Central memory CD8-positive, alpha-beta T cell (primary cell): Measurements from ENCODE around the gene CLIP2.
A peak's percentile ranks its signal among the peaks of the same experiment; 100 is the strongest.
"Not testable (repeated sequence)": the region's sequence is repeated elsewhere in the genome, so short reads cannot be mapped to it uniquely, and the experiment has no call there.

Source experiments
- ATAC-seq: fragments of 150-1000 bp; cut with Tn5 transposase; replicated peaks from 2 replicates; pipeline ENCODE4 v1.10.0; 2022; ENCODE audit warnings: mild to moderate bottlenecking, moderate FRiP score, moderate number of reproducible peaks; ENCODE audit not compliant: poor library complexity, severe bottlenecking; ENCODE audit errors: extremely low read depth
- DNase-seq, 2 donors: peaks; one replicate each; pipeline ENCODE4 v3.0.0; 2021; ENCODE audit warnings: low spot score in 2 of 2
- H3K27ac Mint-ChIP-seq: one replicate; pipeline ENCODE4 v1.8.0; 2022; ENCODE audit warnings: low read depth, mild to moderate bottlenecking, moderate library complexity, mixed read lengths
- H3K27me3 Mint-ChIP-seq: one replicate; pipeline ENCODE4 v1.8.0; 2022; ENCODE audit warnings: mixed read lengths
- H3K36me3 Mint-ChIP-seq: one replicate; pipeline ENCODE4 v1.8.0; 2022; ENCODE audit warnings: mild to moderate bottlenecking, moderate library complexity, mixed read lengths; ENCODE audit not compliant: insufficient read depth
- H3K4me1 Mint-ChIP-seq: one replicate; pipeline ENCODE4 v1.8.0; 2022; ENCODE audit warnings: mixed read lengths
- H3K4me3 Mint-ChIP-seq: one replicate; pipeline ENCODE4 v1.8.0; 2022; ENCODE audit warnings: mild to moderate bottlenecking, moderate library complexity, mixed read lengths
- H3K9me3 Mint-ChIP-seq: one replicate; pipeline ENCODE4 v1.8.0; 2022; ENCODE audit warnings: mixed read lengths

Gene CLIP2

GRCh38 chr7:74412603-74413002 is 123.4 kb downstream of the CLIP2 start:
- H3K9me3 Mint-ChIP-seq = no peaks in the 10 kb centered on the region
- no peaks in the 10 kb centered on the region for H3K4me1 Mint-ChIP-seq
- no peaks in the 10 kb centered on the region for H3K27me3 Mint-ChIP-seq
- H3K4me3 Mint-ChIP-seq = no peak overlapping the region
- ATAC-seq (no peak), DNase-seq (no peak)
- peaks cover 2% of the 10 kb centered on the region for H3K36me3 Mint-ChIP-seq
- no peak overlapping the region for H3K27ac Mint-ChIP-seq

- not testable (repeated sequence) for H3K36me3 Mint-ChIP-seq, H3K9me3 Mint-ChIP-seq, H3K27ac Mint-ChIP-seq, H3K4me1 Mint-ChIP-seq, DNase-seq, H3K27me3 Mint-ChIP-seq, ATAC-seq, H3K4me3 Mint-ChIP-seq
Measured at GRCh38 chr7:74414595-74415333, 125.6 kb downstream of the CLIP2 start.

GRCh38 chr7:74417419-74417971 is 128.3 kb downstream of the CLIP2 start:
- ATAC-seq = no peak
- Mint-ChIP-seq H3K27ac (no peak overlapping the region), H3K9me3 (no peaks in the 10 kb centered on the region)

DNA sequence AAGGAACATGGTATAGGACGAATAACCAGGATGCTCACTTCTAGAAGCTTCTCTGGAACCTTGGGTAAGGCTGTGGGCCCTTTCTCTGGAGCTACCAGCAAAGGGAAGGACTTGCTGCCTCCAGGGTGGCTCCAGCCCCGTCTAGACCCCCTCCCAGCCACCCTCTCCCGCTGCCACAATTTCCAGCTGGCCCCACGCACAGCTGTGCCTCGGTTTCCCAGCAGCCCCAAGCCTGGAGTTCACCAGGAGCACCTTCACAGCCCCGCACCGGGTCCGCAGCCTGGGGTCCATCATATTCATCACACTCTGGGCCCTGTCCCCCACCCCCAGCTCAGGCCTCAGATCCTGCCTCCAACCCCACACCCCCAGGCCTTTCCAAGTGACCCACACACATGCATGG is 128.9 kb downstream of the CLIP2 start:
- no peak overlapping the region for H3K27ac Mint-ChIP-seq
- H3K36me3 Mint-ChIP-seq = no peaks in the 10 kb centered on the region
- H3K27me3 Mint-ChIP-seq = no peaks in the 10 kb centered on the region
- no peaks in the 10 kb centered on the region for H3K9me3 Mint-ChIP-seq
- H3K4me1 Mint-ChIP-seq = peaks cover 5% of the 10 kb centered on the region
- DNase-seq = no peak
- no peak overlapping the region for H3K4me3 Mint-ChIP-seq
- no peak for ATAC-seq

More at GRCh38 chr7:74417419-74417971, 128.3 kb downstream of the CLIP2 start:
- DNase-seq = peak in 1 of 2 donors; percentile 41
- H3K27me3 Mint-ChIP-seq = no peaks in the 10 kb centered on the region
- H3K4me1 Mint-ChIP-seq = peaks cover 5% of the 10 kb centered on the region
- no peak overlapping the region for H3K4me3 Mint-ChIP-seq
- no peaks in the 10 kb centered on the region for H3K36me3 Mint-ChIP-seq

GRCh38 chr7:74418538-74418937 is 129.3 kb downstream of the CLIP2 start:
- peaks cover 5% of the 10 kb centered on the region for H3K4me1 Mint-ChIP-seq
- no peak overlapping the region for H3K4me3 Mint-ChIP-seq
- H3K27ac Mint-ChIP-seq = no peak overlapping the region
- DNase-seq (no peak), ATAC-seq (no peak)
- no peaks in the 10 kb centered on the region for H3K27me3 Mint-ChIP-seq
- H3K9me3 Mint-ChIP-seq = no peaks in the 10 kb centered on the region
- H3K36me3 Mint-ChIP-seq = no peaks in the 10 kb centered on the region

GRCh38 chr7:74419232-74419631 is 130.0 kb downstream of the CLIP2 start:
- not testable (repeated sequence) for DNase-seq, ATAC-seq, H3K27ac Mint-ChIP-seq, H3K36me3 Mint-ChIP-seq, H3K27me3 Mint-ChIP-seq, H3K9me3 Mint-ChIP-seq, H3K4me1 Mint-ChIP-seq, H3K4me3 Mint-ChIP-seq

DNA sequence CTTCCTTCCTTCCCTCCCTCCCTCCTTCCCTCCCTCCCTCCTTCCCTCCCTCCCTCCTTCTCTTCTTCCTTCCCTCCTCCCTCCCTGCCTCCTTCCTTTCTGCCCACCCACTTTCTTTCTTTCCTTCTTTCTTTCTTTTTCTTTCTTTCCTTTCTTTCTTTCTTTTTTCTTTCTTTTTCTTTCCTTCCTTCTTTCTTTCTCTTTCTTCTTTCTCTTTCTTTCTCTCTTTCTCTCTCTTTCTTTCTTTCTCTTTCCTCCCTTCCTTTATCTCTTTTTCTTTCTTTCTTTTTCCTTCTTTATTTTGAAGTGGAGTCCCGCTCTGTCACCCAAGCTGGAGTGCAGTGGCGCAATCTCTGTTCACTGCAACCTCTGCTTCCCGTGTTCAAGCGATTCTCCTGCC is 130.8 kb downstream of the CLIP2 start:
- DNase-seq (no peak), ATAC-seq (no peak)
- Mint-ChIP-seq H3K4me1 (peaks cover 5% of the 10 kb centered on the region), H3K4me3 (no peak overlapping the region), H3K36me3 (no peaks in the 10 kb centered on the region), H3K27ac (no peak overlapping the region), H3K9me3 (no peaks in the 10 kb centered on the region), H3K27me3 (no peaks in the 10 kb centered on the region)

- DNase-seq (no peak), ATAC-seq (no peak)
- H3K27ac Mint-ChIP-seq = no peak overlapping the region
- no peak overlapping the region for H3K4me3 Mint-ChIP-seq
- H3K27me3 Mint-ChIP-seq = no peaks in the 10 kb centered on the region
- H3K36me3 Mint-ChIP-seq = no peaks in the 10 kb centered on the region
- no peaks in the 10 kb centered on the region for H3K9me3 Mint-ChIP-seq
- peaks cover 5% of the 10 kb centered on the region for H3K4me1 Mint-ChIP-seq
Measured at GRCh38 chr7:74424291-74424880, 135.2 kb downstream of the CLIP2 start.

- Mint-ChIP-seq H3K4me1 (no peaks in the 10 kb centered on the region), H3K9me3 (no peaks in the 10 kb centered on the region), H3K36me3 (no peaks in the 10 kb centered on the region), H3K27me3 (no peaks in the 10 kb centered on the region), H3K27ac (no peak overlapping the region), H3K4me3 (no peak overlapping the region)
- no peak for ATAC-seq
- no peak for DNase-seq
Measured at GRCh38 chr7:74428023-74428422, 138.8 kb downstream of the CLIP2 start.

DNA sequence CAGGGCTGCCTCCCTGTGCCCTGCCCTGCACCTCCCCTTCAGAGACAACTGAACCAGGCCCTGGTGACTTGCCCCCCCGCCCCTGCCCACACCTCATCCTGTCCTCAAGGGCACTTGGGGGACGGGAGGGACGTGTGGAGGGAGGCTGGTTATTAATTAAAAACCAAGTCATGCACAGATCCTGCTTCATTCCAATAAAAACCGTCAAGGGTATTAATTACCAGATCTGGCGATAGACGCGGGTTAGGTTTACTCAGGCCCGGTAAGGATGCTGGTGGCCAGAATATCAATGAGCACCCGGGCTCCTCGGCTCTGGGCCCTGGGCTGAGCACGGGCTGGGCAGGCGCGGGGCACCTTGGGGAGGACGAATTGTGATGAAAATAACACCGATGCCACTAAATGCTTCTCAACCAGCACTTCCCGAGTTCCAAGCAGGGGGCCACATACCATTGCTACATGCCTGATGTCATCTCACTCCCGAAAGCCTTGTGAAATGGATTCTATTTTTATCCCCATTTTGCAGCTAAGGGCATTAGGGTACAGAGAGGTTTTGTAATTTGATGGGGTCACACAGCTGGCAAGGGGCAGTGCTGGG is 140.0 kb downstream of the CLIP2 start:
- Mint-ChIP-seq H3K4me1 (no peaks in the 10 kb centered on the region), H3K27ac (no peak overlapping the region), H3K27me3 (no peaks in the 10 kb centered on the region), H3K4me3 (no peak overlapping the region), H3K36me3 (no peaks in the 10 kb centered on the region), H3K9me3 (no peaks in the 10 kb centered on the region)
- no peak for DNase-seq
- ATAC-seq = no peak

DNA sequence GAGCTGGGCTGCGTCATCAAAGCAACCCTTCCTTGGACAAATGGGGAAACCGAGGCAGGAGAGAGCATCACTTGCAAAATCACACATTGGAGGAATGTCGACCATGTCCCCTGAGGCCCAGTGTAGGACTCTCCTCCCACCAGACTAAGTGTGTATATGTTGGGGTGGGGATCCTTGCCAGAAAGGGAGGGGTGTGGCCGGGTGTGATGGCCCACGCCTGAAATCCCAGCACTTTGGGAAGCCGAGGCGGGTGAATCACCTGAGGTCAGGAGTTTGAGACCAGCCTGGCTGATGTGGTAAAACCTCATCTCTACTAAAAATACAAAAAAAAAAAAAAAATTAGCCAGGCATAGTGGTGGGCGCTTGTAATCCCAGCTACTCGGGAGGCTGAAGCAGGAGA is 141.2 kb downstream of the CLIP2 start:
- not testable (repeated sequence) for H3K4me1 Mint-ChIP-seq, H3K4me3 Mint-ChIP-seq, H3K36me3 Mint-ChIP-seq, ATAC-seq, DNase-seq, H3K27me3 Mint-ChIP-seq, H3K27ac Mint-ChIP-seq, H3K9me3 Mint-ChIP-seq

DNA sequence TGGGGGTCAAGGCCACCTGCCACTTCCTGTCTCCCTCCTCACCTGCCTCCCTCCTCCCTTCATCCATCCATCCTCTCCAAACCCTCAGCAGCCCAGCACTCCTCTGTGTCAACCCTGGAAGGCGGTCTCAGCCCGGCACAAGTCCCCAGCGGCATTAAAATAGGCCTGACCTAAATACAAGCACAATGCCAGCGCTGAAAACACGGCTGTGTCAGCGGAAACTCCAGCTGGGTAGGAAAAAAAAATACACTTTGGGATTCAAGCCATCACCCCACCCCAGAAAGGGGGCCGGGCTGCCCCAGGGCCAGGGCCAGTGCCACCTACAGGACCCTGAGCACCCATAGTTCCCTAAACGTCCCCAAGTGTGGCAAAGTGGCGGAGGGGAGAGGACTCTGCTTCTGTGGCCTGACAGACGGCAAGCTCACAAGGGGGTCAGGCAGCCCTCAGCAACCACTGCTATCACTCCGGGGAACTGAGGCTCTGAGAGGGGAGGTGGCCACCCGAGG is 141.8 kb downstream of the CLIP2 start:
- no peak for ATAC-seq
- H3K4me1 Mint-ChIP-seq = no peaks in the 10 kb centered on the region
- H3K27me3 Mint-ChIP-seq = no peaks in the 10 kb centered on the region
- no peak overlapping the region for H3K27ac Mint-ChIP-seq
- DNase-seq = no peak
- H3K9me3 Mint-ChIP-seq = no peaks in the 10 kb centered on the region
- no peak overlapping the region for H3K4me3 Mint-ChIP-seq
- H3K36me3 Mint-ChIP-seq = no peaks in the 10 kb centered on the region

DNA sequence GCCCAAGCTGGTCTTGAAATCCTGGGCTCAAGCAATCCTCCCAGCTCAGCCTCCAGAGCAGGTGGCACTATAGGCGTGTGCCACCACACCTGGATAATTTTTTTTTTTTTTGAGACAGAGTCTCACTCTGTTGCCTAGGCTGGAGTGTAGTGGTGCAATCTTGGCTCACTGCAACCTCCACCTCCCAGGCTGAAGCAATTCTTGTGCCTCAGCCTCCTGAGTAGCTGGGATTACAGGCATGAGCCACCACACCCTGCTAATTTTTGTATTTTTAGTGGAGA is 148.0 kb downstream of the CLIP2 start:
- not testable (repeated sequence) for H3K36me3 Mint-ChIP-seq, H3K4me1 Mint-ChIP-seq, H3K9me3 Mint-ChIP-seq, H3K27ac Mint-ChIP-seq, DNase-seq, H3K4me3 Mint-ChIP-seq, ATAC-seq
- peaks cover 28% of the 10 kb centered on the region for H3K27me3 Mint-ChIP-seq
